Left lung (tissue), 10 donors: Measurements from ENCODE around the gene COL16A1. TPM values are rescaled to one million over a fixed set of nuclear protein-coding genes. Genes with fewer than 3 reads are reported as not detected.
A peak's percentile ranks its signal among the peaks of the same experiment; 100 is the strongest.

ENCODE experiments used
- ATAC-seq: fragments of 200-7000 bp; cut with Tn5 transposase; one replicate; pipeline ENCODE4 v1.9.1; 2020; ENCODE audit warnings: moderate library complexity
- DNase-seq, 4 donors: peaks; one replicate each; pipeline ENCODE4 v3.0.0-alpha.2; 2013 to 2020
- H3K27ac ChIP-seq, 2 donors: fragments of 200-600 bp; sonication (generic) in 1 of 2; one replicate each; pipeline versions ENCODE4 v1.5.0 to v1.8.0; 2020 to 2021
- H3K27me3 ChIP-seq, 2 donors: fragments of 200-600 bp; sonication (generic) in 1 of 2; one replicate each; pipeline versions ENCODE4 v1.5.0 to v1.8.0; 2020 to 2021
- H3K36me3 ChIP-seq, 2 donors: fragments of 200-600 bp; sonication (generic) in 1 of 2; one replicate each; pipeline versions ENCODE4 v1.5.0 to v1.8.0; 2020 to 2021
- H3K4me1 ChIP-seq, 2 donors: fragments of 200-600 bp; one replicate each; pipeline ENCODE4 v1.8.0; 2021
- H3K4me3 ChIP-seq, 2 donors: fragments of 200-600 bp; sonication (generic) in 1 of 2; one replicate each; pipeline versions ENCODE4 v1.5.0 to v1.8.0; 2020 to 2021; ENCODE audit warnings: mild to moderate bottlenecking in 1 of 2
- H3K9me3 ChIP-seq, 2 donors: fragments of 200-600 bp; sonication (generic) in 1 of 2; one replicate each; pipeline versions ENCODE4 v1.5.0 to v1.8.0; 2020 to 2021
- CTCF ChIP-seq, 2 donors: fragments of 200-600 bp; sonication (generic) in 1 of 2; IDR thresholded peaks; one replicate each; pipeline versions ENCODE4 v1.5.0 to v1.8.0; 2021; ENCODE audit warnings: antibody characterized with exemption in 2 of 2
- intact Hi-C, 2 donors: fragments of 100-400 bp; cut with DNase I; formaldehyde crosslinking; loops; one replicate each; pipeline versions ENCODE4 v1.11.2 to v1.14.2; 2022
- polyA plus RNA-seq, 6 donors: library from polyadenylated mRNA; unstranded; fragments of 120-200 nt; gene quantifications; one replicate each; pipeline ENCODE4 v1.2.1, GENCODE V29; 2013; ENCODE audit not compliant: insufficient read length in 6 of 6
- total RNA-seq, 2 donors: library from RNA; stranded (reverse); fragmentation: NEBNext Ultra II Directional; extraction: Animal tissue kit (Norgen Biotek cat#: 25700); gene quantifications; one replicate each; pipeline ENCODE4 v1.2.1, GENCODE V29; 2021
- donor health status: DM: no; HTN: yes; CAD: no.
- donor health status: DM: no; HTN: no; CAD: no.

The COL16A1 gene
- total and polyA plus RNA-seq, 8 donors = 64.8 to 177 (median 118) TPM

GRCh38 chr1:31727849-31728248 is 24.0 kb upstream of the COL16A1 start:
- ATAC-seq = no peak
- intact Hi-C loops = no loop called here

GRCh38 chr1:31727195-31727594 is 23.4 kb upstream of the COL16A1 start:
- no peak for TF ChIP-seq CTCF (IDR thresholded peaks at IDR 0.05)
- Histone ChIP-seq H3K9me3 (no peaks in the 10 kb centered on the region), H3K27me3 (peaks cover 0 to 12% of the 10 kb centered on the region in 2 donors), H3K36me3 (no peaks in the 10 kb centered on the region), H3K4me1 (no peaks in the 10 kb centered on the region), H3K4me3 (no peak overlapping the region), H3K27ac (no peak overlapping the region)
- intact Hi-C loops = no loop called here
- no peak for ATAC-seq
- DNase-seq = peak in 1 of 4 donors; percentile 44

More at GRCh38 chr1:31727849-31728248, 24.0 kb upstream of the COL16A1 start:
- H3K27ac ChIP-seq = no peak overlapping the region
- H3K4me3 ChIP-seq = no peak overlapping the region
- TF ChIP-seq CTCF (IDR thresholded peaks at IDR 0.05) = no peak
- H3K36me3 ChIP-seq = no peaks in the 10 kb centered on the region
- peak in 1 of 4 donors; percentile 69 for DNase-seq
- no peaks in the 10 kb centered on the region for H3K9me3 ChIP-seq
- H3K4me1 ChIP-seq = no peaks in the 10 kb centered on the region
- peaks cover 0 to 5% of the 10 kb centered on the region in 2 donors for H3K27me3 ChIP-seq

GRCh38 chr1:31726715-31727114 is 22.9 kb upstream of the COL16A1 start:
- H3K36me3 ChIP-seq = no peaks in the 10 kb centered on the region
- H3K4me1 ChIP-seq = no peaks in the 10 kb centered on the region
- DNase-seq (no peak), ATAC-seq (no peak)
- no peaks in the 10 kb centered on the region for H3K9me3 ChIP-seq
- no peak overlapping the region for H3K4me3 ChIP-seq
- intact Hi-C loops = no loop called here
- no peak overlapping the region for H3K27ac ChIP-seq
- TF ChIP-seq CTCF (IDR thresholded peaks at IDR 0.05) = no peak
- H3K27me3 ChIP-seq = peaks cover 0 to 14% of the 10 kb centered on the region in 2 donors

GRCh38 chr1:31725777-31726535 is 22.1 kb upstream of the COL16A1 start:
- Histone ChIP-seq H3K9me3 (no peaks in the 10 kb centered on the region), H3K4me1 (no peaks in the 10 kb centered on the region), H3K36me3 (no peaks in the 10 kb centered on the region), H3K27ac (no peak overlapping the region), H3K27me3 (peaks cover 0 to 21% of the 10 kb centered on the region in 2 donors), H3K4me3 (no peak overlapping the region)
- ATAC-seq (no peak), DNase-seq (peak in 1 of 4 donors; percentile 71)
- intact Hi-C loops = no loop called here
- TF ChIP-seq CTCF (IDR thresholded peaks at IDR 0.05) = no peak

- intact Hi-C loops = no loop called here
- peaks cover 0 to 30% of the 10 kb centered on the region in 2 donors for H3K27me3 ChIP-seq
- TF ChIP-seq CTCF (IDR thresholded peaks at IDR 0.05) = no peak
- no peaks in the 10 kb centered on the region for H3K9me3 ChIP-seq
- ATAC-seq (no peak), DNase-seq (peak in 1 of 4 donors; percentile 73)
- H3K27ac ChIP-seq = no peak overlapping the region
- no peaks in the 10 kb centered on the region for H3K36me3 ChIP-seq
- no peak overlapping the region for H3K4me3 ChIP-seq
- no peaks in the 10 kb centered on the region for H3K4me1 ChIP-seq
Observed at GRCh38 chr1:31725134-31725533, 21.3 kb upstream of the COL16A1 start.
